HFFc6 (cell line): ENCODE measurements around the gene ZNF140. TPM values are rescaled to one million over a fixed set of nuclear protein-coding genes. Genes with fewer than 3 reads are reported as not detected.

ENCODE experiments used
- DNase-seq: peaks from one replicate; pipeline ENCODE4 v3.0.0-alpha.2; 2018
- H3K27ac Mint-ChIP-seq: 2 replicates; pipeline ENCODE4 v1.8.0; 2020; ENCODE audit warnings: mild to moderate bottlenecking, mixed read lengths
- H3K27me3 Mint-ChIP-seq: 2 replicates; pipeline ENCODE4 v1.8.0; 2021; ENCODE audit warnings: mild to moderate bottlenecking, moderate library complexity, mixed read lengths; ENCODE audit not compliant: insufficient read depth
- H3K36me3 Mint-ChIP-seq: 2 replicates; pipeline ENCODE4 v1.8.0; 2021; ENCODE audit warnings: low read depth, mixed read lengths
- H3K4me1 Mint-ChIP-seq: 2 replicates; pipeline ENCODE4 v1.8.0; 2020; ENCODE audit warnings: low read depth, mixed read lengths
- H3K4me3 Mint-ChIP-seq: 2 replicates; pipeline ENCODE4 v1.8.0; 2020; ENCODE audit warnings: mild to moderate bottlenecking, moderate library complexity, mixed read lengths
- H3K9me3 Mint-ChIP-seq: 2 replicates; pipeline ENCODE4 v1.8.0; 2020; ENCODE audit warnings: mild to moderate bottlenecking, mixed read lengths
- CTCF ChIP-seq: fragments of 200-600 bp; sonication (generic); IDR thresholded peaks from 2 replicates; pipeline ENCODE4 v1.5.0; 2021; ENCODE audit warnings: antibody characterized with exemption, mild to moderate bottlenecking
- long read RNA-seq: library from polyadenylated mRNA; unstranded; transcript quantifications from one replicate; pipeline ENCODE4 v2.0.0, GENCODE V29; 2019
- total RNA-seq, 6 experiments: library from RNA; stranded (reverse); fragmentation: NEBNext Ultra II Directional; extraction: Animal tissue kit (Norgen Biotek cat#: 25700); gene quantifications; 2 replicates in 1 of 6; 3 replicates in 5 of 6; pipeline ENCODE4 v1.2.3, GENCODE V29; 2021

ZNF140 gene
- 1 to 10 TPM; 7.7 to 9.5 (median 7.9) TPM for total RNA-seq
- long read RNA-seq, partial matches to known transcripts, result 0 of 14 reads
- long read RNA-seq, other reads (novel, unspliced or antisense), result 8 of 14 reads

GRCh38 chr12:133080368-133081158 lies at the start of gene ZNF140:
ZNF140 (plus strand) TSS chr12:133080923; CDS start chr12:133081321, 398 bp downstream.
- Mint-ChIP-seq H3K4me3 (no peak within 1 kb of the TSS), H3K9me3 (peaks cover 34% of the 10 kb centered on the region), H3K4me1 (no peaks in the 10 kb centered on the region), H3K27ac (no peak within 1 kb of the TSS), H3K36me3 (peaks cover 60% of the 10 kb centered on the region), H3K27me3 (no peaks in the 10 kb centered on the region)
- peak; percentile 67 for TF ChIP-seq CTCF
- DNase-seq, result peak; percentile 92

- Mint-ChIP-seq H3K27ac (peak within 1 kb of the TSS; percentile 88), H3K9me3 (peaks cover 70% of the 10 kb centered on the region), H3K27me3 (no peaks in the 10 kb centered on the region; the same call in 1 of the 2 replicates), H3K4me1 (no peaks in the 10 kb centered on the region), H3K36me3 (peaks cover 50% of the 10 kb centered on the region), H3K4me3 (peak within 1 kb of the TSS; percentile 90)
- peak; percentile 98 for DNase-seq
- no peak for TF ChIP-seq CTCF
These were observed 43.3 kb upstream of the ZNF140 start, which contains the start of gene ZNF84 for GRCh38 chr12:133037207-133038005. ZNF84 (plus strand) TSS chr12:133037509; CDS start chr12:133041468, 3,959 bp downstream.

GRCh38 chr12:133038118-133038709 lies 42.5 kb upstream of the ZNF140 start:
- TF ChIP-seq CTCF, result no peak
- H3K27me3 Mint-ChIP-seq, result no peaks in the 10 kb centered on the region; the same call in 1 of the 2 replicates
- H3K9me3 Mint-ChIP-seq, result peaks cover 77% of the 10 kb centered on the region
- no peak for DNase-seq
- H3K36me3 Mint-ChIP-seq, result peaks cover 58% of the 10 kb centered on the region
- no peaks in the 10 kb centered on the region for H3K4me1 Mint-ChIP-seq
- H3K27ac Mint-ChIP-seq, result peak overlapping the region; percentile 88
- peak overlapping the region; percentile 90 for H3K4me3 Mint-ChIP-seq

- H3K36me3 Mint-ChIP-seq, result peaks cover 97% of the 10 kb centered on the region
- peaks cover 2% of the 10 kb centered on the region; the same call in 1 of the 2 replicates for H3K27me3 Mint-ChIP-seq
- H3K27ac Mint-ChIP-seq, result no peak overlapping the region
- H3K4me3 Mint-ChIP-seq, result no peak overlapping the region
- peaks cover 96% of the 10 kb centered on the region for H3K9me3 Mint-ChIP-seq
- TF ChIP-seq CTCF, result no peak
- DNase-seq, result no peak
- H3K4me1 Mint-ChIP-seq, result no peaks in the 10 kb centered on the region
These were observed 34.0 kb upstream of the ZNF140 start for GRCh38 chr12:133046698-133047097.

GRCh38 chr12:133057446-133057845 lies 23.3 kb upstream of the ZNF140 start:
- H3K36me3 Mint-ChIP-seq, result peaks cover 72% of the 10 kb centered on the region
- 0 out of 2 replicates have a peak overlapping the region, but pooled peaks have one; percentile 13 for H3K4me3 Mint-ChIP-seq
- H3K4me1 Mint-ChIP-seq, result no peaks in the 10 kb centered on the region
- DNase-seq, result no peak
- no peak for TF ChIP-seq CTCF
- H3K27me3 Mint-ChIP-seq, result peaks cover 6% of the 10 kb centered on the region; the same call in 1 of the 2 replicates
- H3K27ac Mint-ChIP-seq, result no peak overlapping the region
- H3K9me3 Mint-ChIP-seq, result peaks cover 97% of the 10 kb centered on the region
